22Rv1 (cell line): ENCODE measurements around the gene TCTN1.
"Not testable (repeated sequence)": the region's sequence is repeated elsewhere in the genome, so short reads cannot be mapped to it uniquely, and the experiment has no call there.

ENCODE experiments used
- H3K27ac ChIP-seq: fragments of 450-650 bp; 2 replicates; pipeline ENCODE4 v1.5.1; 2017
- CTCF ChIP-seq: fragments of 450-650 bp; IDR thresholded peaks from 2 replicates; pipeline ENCODE4 v1.5.1; 2017; ENCODE audit warnings: mild to moderate bottlenecking
- ZFX ChIP-seq: fragments of 450-650 bp; IDR thresholded peaks from 2 replicates; pipeline ENCODE4 v1.6.1; 2017; ENCODE audit warnings: antibody characterized with exemption, borderline replicate concordance

Gene TCTN1

DNA sequence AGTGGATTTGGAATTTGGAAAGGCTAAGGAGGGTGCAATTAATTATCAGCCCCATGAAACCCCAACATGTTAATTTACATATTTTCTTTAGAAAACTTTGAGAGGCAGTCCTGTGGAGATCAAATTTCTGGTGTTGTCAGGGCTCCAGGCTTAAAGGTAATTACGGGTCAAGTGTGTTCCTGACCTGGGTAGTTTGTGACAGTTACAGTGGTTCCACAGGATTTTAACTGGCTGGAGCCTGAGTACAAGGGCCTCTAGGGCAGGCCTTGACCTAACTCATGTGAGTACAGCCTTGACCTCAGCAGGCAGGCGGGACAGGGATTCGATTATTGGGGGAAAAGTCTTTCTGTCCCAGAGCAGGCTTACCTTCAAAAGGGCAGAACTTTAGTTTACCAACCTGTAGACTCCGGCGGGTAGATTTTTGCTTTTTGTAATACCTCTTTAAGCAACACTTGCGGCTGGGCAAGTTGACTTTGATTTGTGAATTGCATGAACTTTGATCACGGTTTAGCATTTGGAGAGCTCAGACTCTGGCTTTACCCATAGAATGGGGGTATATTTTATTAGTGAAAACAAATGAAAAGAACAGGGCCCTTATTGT, 22.4 kb upstream of the TCTN1 start:
- TF ChIP-seq ZFX (no peak), CTCF (no peak)
- no peak overlapping the region for H3K27ac ChIP-seq

GRCh38 chr12:110592078-110592477, 21.9 kb upstream of the TCTN1 start:
- TF ChIP-seq ZFX: no peak
- no peak for TF ChIP-seq CTCF
- H3K27ac ChIP-seq: no peak overlapping the region

GRCh38 chr12:110592919-110593318, 21.0 kb upstream of the TCTN1 start:
- H3K27ac ChIP-seq: not testable (repeated sequence)

DNA sequence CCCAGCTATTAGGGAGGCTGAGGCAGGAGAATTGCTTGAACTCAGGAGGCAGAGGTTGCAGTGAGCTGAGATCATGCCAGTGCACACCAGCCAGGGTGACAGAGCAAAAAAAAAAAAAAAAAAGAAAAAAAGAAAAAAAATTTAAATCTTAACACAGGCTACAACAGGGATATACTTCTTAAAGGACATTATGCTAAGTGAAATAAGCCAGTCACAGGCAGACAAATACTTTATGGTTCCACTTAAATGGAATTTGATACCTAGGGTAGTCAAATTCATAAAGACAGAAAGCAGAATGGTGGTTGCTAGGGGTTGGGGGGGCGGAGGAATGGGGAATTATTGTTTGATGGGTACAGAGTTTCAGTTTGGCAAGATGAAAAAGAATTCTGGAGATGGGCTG, 16.0 kb upstream of the TCTN1 start:
- TF ChIP-seq ZFX (no peak), CTCF (no peak)
- no peak overlapping the region for H3K27ac ChIP-seq

DNA sequence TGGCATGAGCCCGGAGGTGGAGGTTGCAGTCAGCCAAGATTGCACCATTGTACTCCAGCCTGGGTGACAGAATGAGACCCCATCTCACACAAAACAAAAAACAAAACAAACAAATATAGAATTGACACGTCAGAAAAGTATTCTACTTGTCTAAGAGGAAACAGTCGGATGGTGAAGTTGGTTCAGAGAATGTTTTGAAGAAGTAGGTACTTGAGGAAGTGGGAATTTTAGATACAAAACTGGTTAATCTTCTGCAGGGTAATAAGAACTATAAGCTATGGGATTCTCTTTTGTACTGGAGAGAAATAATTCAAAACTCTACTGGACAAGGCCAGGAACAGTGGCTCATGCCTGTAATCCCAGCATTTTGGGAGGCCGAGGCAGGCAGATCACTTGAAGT, 14.6 kb upstream of the TCTN1 start:
- no peak for TF ChIP-seq ZFX
- no peak for TF ChIP-seq CTCF
- H3K27ac ChIP-seq: no peak overlapping the region

DNA sequence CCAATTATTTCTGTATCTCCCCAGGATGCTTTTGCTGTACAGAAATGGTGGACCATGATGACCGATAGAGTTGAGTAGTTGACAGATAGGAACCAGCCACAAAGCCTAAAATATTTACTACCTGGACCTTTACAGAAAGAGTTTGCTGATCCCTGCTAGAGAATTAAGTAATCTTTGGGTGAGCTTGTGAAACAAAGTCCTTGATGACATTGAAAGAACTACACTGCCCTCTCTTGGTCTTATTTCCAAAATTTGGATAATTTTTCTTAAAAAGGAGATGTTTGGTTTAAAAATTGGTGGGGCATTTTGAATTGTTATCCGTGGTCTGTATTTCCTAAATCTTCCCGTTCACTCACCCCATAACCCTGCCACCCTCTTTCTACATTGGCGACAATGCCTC, 13.7 kb upstream of the TCTN1 start:
- no peak overlapping the region for H3K27ac ChIP-seq
- TF ChIP-seq CTCF (peak; percentile 33), ZFX (no peak)

DNA sequence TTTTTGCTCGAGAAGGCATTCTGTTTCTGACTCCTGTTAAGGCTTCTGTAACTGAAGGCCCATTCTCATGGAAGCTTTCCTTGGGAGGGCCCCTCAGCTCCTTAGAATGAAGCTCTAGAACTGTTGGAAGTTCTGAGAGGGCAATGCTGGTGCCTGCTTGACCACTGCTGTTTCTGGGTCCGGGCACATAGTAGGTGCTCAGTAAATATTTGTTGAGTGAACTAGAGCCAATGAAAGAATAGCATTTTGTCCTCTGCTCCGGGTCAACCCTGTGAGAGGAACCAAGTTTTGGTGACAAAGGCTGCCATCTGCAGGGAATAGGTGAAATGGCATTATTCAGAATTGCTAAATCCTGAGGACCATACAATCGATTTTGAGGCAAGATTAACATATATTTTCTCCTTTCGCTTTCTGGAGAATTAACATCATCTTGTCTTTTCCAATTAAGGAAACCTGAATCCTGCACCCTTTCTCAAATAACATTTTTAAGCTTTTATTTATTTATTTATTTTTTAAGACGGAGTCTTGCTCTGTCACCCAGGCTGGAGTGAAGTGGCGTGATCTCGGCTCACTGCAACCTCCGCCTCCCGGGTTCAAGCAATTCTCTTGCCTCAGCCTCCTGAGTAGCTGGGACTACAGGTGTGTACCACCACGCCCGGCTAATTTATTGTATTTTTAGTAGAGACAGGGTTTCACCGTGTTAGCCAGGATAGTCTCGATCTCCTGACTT, 11.7 kb upstream of the TCTN1 start:
- H3K27ac ChIP-seq: not testable (repeated sequence)
- TF ChIP-seq CTCF: peak; percentile 90

DNA sequence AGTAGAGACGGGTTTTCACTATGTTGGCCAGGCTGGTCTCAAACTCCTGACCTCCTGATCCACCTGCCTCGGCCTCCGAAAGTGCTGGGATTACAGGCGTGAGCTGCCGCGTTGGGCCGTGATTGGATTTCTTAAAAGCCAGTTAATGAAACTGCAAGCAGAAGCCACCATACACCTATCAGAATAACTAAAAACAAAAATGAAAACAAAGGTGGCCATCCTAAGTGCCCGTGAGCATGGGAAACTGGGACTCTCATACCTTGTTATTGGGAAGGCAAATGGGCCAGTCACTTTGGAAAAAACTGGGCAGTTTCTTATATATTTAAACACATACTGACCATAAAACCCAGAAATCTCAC, 7.7 kb upstream of the TCTN1 start:
- no peak overlapping the region for H3K27ac ChIP-seq

More for the DNA sequence above, 7.7 kb upstream of the TCTN1 start:
- TF ChIP-seq ZFX: no peak
- no peak for TF ChIP-seq CTCF
